ENCODE results near the gene AGAP1.
A peak's percentile ranks its signal among the peaks of the same experiment; 100 is the strongest.

AGAP1 gene

DNA sequence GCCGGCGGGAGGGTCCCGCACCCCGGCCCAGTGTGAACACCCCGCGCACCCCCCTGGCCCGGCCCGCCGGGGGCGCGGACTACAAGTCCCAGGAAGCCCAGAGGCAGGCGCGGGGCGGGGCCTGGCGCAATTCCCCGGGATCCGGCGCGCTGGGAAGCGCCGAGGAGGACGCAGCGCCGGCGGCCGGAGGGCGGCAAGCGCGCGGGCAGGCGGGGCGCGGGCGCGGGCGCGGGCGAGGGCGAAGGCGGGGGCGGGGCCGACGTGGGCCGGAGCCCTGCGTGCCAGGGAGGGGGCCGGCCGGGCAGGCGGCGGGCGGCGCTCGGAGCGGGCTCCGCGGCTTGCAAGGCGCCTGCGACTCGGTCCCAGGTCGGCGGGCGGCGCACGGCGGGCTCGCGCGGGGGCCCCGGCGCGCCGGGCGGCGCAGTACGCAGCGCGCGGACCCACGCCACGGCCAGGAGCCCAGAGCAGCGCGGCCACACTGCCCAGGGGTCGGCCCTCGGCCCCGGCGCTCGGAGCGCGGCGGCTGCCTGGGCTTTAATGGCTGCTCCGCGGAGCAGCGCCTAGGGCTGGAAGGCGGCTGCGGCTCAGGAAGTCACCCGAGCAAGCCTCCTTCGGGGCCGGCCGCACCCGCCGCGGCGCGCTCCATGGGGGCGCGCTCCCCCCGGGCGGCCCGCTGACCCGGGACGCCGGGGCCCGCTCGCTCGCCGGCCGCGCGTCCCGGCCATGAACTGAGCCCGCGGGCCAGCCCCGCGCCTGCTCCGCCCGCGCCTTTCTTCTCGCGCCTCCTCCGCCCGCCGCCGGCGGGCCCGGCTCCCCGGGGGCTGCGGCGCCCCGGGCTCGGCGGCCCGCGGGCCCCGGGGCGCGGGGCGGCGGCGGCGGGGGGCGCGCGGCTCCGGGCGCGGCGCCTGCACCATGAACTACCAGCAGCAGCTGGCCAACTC, at the start of gene AGAP1:
Gene AGAP1, plus strand, starts transcription at position 269 of the 941 bp plus-strand sequence.
- Histone ChIP-seq H3K4me3 (ENCODE audit: low read length) (peak within 1 kb of the TSS; percentile 84), H3K4me1 (ENCODE audit: control insufficient read depth, insufficient read depth, low read length) (peaks cover 21% of the 10 kb centered on the region), H3K9ac (ENCODE audit: low read length) (peak within 1 kb of the TSS; percentile 85), H3K27me3 (replicated peaks; ENCODE audit: control insufficient read depth, insufficient read depth, low read length) (no peaks in the 10 kb centered on the region), H3K9me3 (ENCODE audit: control insufficient read depth, low read length) (no peaks in the 10 kb centered on the region), H3K36me3 (ENCODE audit: control insufficient read depth, insufficient read depth, low read length, severe bottlenecking) (no peaks in the 10 kb centered on the region)
- peak; percentile 96 for DNase-seq (ENCODE audit: low read depth)

DNA sequence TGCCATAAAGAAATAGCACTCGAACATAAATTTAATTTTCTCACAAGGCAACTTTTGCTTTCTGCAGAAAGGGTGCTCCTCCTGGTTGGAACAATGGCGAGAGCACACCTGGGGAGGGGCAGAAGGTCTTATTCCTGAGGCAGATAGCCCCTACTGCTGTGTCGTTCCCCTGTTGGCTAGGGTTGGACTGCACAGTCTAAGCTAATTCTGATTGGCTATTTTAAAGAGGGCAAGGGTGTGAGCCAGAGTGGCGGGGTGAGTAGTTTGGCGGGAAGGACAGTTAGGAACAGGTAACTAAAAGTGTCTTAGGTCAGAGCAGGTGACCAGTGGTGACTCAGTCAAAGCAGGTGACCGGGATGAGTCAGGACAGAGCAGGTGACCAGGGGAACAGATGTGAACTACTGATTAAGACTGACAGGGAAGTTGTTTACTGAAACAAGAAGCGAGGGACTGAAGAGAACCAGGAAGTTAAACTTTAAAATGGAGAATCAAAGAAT, 49.7 kb upstream of the AGAP1 start:
- Histone ChIP-seq H3K9me3 (ENCODE audit: control insufficient read depth, low read length) (peaks cover 11% of the 10 kb centered on the region), H3K4me3 (ENCODE audit: low read length) (no peak overlapping the region)
- no peak for DNase-seq (ENCODE audit: low read depth)

DNA sequence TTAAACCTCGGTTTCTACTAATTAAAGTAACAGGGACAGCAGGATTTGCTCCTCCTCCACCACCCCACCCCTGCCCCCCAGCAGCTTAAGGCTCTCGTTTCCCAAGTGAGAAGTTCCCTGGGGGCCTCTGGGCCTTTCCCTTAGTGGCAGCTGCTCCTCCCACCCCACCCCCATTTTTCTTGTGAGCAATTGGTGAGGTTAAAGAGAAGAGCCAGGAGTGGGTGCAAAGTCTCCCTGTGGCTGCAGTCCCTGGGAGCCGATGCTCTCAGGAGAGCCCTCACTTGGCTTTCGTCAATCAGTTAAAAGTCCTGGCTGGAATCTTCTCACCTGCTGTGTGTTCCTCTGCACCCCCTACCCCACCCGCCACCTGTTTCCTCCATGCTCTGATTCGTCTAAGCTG, 48.7 kb upstream of the AGAP1 start:
- no peaks in the 10 kb centered on the region for H3K36me3 ChIP-seq (ENCODE audit: control insufficient read depth, insufficient read depth, low read length, severe bottlenecking)
- no peak for DNase-seq (ENCODE audit: low read depth)
- no peak overlapping the region for H3K9ac ChIP-seq (ENCODE audit: low read length)
- peaks cover 11% of the 10 kb centered on the region for H3K9me3 ChIP-seq (ENCODE audit: control insufficient read depth, low read length)
- no peaks in the 10 kb centered on the region for H3K4me1 ChIP-seq (ENCODE audit: control insufficient read depth, insufficient read depth, low read length)
- peaks cover 8% of the 10 kb centered on the region for H3K27me3 ChIP-seq (replicated peaks; ENCODE audit: control insufficient read depth, insufficient read depth, low read length)
- no peak overlapping the region for H3K4me3 ChIP-seq (ENCODE audit: low read length)

More for the DNA sequence above, 49.7 kb upstream of the AGAP1 start:
- Histone ChIP-seq H3K27me3 (replicated peaks; ENCODE audit: control insufficient read depth, insufficient read depth, low read length) (peaks cover 15% of the 10 kb centered on the region), H3K9ac (ENCODE audit: low read length) (no peak overlapping the region), H3K4me1 (ENCODE audit: control insufficient read depth, insufficient read depth, low read length) (no peaks in the 10 kb centered on the region), H3K36me3 (ENCODE audit: control insufficient read depth, insufficient read depth, low read length, severe bottlenecking) (no peaks in the 10 kb centered on the region)

DNA sequence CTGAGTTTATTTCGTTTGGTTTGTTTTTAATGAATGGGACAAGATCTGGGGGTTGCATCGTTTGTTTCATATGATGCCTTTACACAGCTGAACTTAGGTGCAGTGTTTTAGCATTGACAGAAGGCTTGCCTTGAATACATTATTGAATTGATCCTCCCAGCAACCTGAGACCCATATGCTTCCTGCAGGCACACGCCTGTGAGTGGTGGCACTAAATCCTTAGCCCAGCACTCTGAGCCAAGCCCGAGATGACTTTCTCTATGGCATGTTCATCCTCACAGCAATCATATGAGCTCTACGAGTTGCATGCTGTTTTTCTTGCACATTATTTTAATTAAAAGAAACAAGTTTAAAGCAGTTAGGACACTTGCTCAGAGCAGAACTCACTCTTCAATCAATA, 47.8 kb upstream of the AGAP1 start:
- no peaks in the 10 kb centered on the region for H3K4me1 ChIP-seq (ENCODE audit: control insufficient read depth, insufficient read depth, low read length)
- H3K36me3 ChIP-seq (ENCODE audit: control insufficient read depth, insufficient read depth, low read length, severe bottlenecking) = no peaks in the 10 kb centered on the region
- H3K9me3 ChIP-seq (ENCODE audit: control insufficient read depth, low read length) = peaks cover 11% of the 10 kb centered on the region
- H3K9ac ChIP-seq (ENCODE audit: low read length) = no peak overlapping the region
- no peak overlapping the region for H3K4me3 ChIP-seq (ENCODE audit: low read length)
- no peaks in the 10 kb centered on the region for H3K27me3 ChIP-seq (replicated peaks; ENCODE audit: control insufficient read depth, insufficient read depth, low read length)
- DNase-seq (ENCODE audit: low read depth) = no peak

DNA sequence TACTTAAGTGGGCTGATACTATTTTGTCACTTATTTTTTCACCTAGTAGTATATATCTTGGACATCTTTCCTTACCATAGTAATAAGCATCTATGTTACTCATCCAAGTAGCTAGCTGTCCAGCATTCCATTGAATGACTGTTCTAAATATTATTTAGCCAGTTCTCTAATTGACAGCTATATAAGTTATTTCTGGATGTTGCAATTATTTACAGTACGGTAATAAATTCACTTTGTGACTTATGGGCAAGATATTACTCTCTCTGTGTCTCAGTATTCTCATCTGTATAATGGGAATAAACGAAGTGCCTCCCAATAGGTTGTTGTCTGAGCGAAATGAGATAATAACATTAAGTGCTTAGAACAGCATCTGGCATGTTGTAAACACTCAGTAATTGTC, 46.6 kb upstream of the AGAP1 start:
- Histone ChIP-seq H3K4me1 (ENCODE audit: control insufficient read depth, insufficient read depth, low read length) (no peaks in the 10 kb centered on the region), H3K36me3 (ENCODE audit: control insufficient read depth, insufficient read depth, low read length, severe bottlenecking) (no peaks in the 10 kb centered on the region)

DNA sequence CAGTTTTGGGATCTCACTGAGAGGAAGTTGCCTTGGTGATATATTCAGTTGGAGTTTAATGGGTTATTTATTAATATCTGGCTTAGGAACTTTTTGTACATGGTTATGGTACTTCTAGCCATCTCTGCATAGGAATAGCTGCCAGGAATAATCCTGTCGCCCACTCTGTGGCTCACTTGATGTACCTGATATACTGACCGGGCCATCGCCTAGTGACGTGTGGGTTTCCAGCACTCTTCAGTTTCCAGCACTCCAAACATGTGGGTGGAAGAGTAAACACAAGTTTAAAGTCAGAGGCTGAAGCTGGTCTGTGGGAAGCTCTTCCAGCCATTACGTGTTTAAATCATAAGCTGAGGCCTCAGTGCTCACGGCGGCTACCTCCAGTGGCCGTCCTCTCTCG, 44.3 kb upstream of the AGAP1 start:
- H3K9ac ChIP-seq (ENCODE audit: low read length) = no peak overlapping the region
- H3K4me1 ChIP-seq (ENCODE audit: control insufficient read depth, insufficient read depth, low read length) = no peaks in the 10 kb centered on the region
- no peaks in the 10 kb centered on the region for H3K27me3 ChIP-seq (replicated peaks; ENCODE audit: control insufficient read depth, insufficient read depth, low read length)
- H3K4me3 ChIP-seq (ENCODE audit: low read length) = no peak overlapping the region
- no peak for DNase-seq (ENCODE audit: low read depth)
- peaks cover under 1% of the 10 kb centered on the region for H3K9me3 ChIP-seq (ENCODE audit: control insufficient read depth, low read length)
- H3K36me3 ChIP-seq (ENCODE audit: control insufficient read depth, insufficient read depth, low read length, severe bottlenecking) = no peaks in the 10 kb centered on the region

More for the DNA sequence above, 46.6 kb upstream of the AGAP1 start:
- Histone ChIP-seq H3K27me3 (replicated peaks; ENCODE audit: control insufficient read depth, insufficient read depth, low read length) (no peaks in the 10 kb centered on the region), H3K9me3 (ENCODE audit: control insufficient read depth, low read length) (peaks cover 11% of the 10 kb centered on the region), H3K4me3 (ENCODE audit: low read length) (no peak overlapping the region), H3K9ac (ENCODE audit: low read length) (no peak overlapping the region)
- DNase-seq (ENCODE audit: low read depth) = peak; percentile 8

DNA sequence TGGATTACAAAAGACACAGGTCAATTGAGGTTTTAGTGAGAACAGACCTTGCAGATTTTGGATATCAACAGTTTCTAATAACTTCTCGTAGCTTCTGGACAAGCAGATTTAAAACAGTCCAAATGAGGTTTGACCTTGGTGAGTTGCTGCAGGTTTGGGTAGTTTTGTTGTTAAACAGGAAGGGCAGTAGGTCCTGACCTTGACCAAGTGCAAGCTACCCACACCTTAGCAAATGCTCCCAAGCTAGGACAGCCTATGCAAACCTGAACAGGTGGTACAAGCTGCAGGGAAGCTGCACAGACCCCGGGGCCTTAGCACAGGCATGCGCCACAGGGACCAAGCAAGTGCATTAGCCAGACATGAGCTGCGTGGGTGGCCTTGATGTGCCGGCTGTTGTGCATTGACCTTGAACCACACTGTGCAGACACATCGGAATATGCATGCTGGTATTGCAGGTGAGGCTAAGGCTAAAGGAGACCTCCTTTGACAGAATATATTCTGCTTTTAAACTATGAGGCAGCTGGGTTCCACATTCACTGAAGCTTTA, 40.2 kb upstream of the AGAP1 start:
- H3K36me3 ChIP-seq (ENCODE audit: control insufficient read depth, insufficient read depth, low read length, severe bottlenecking) = no peaks in the 10 kb centered on the region
- no peaks in the 10 kb centered on the region for H3K27me3 ChIP-seq (replicated peaks; ENCODE audit: control insufficient read depth, insufficient read depth, low read length)
- H3K9me3 ChIP-seq (ENCODE audit: control insufficient read depth, low read length) = no peaks in the 10 kb centered on the region
- no peak overlapping the region for H3K9ac ChIP-seq (ENCODE audit: low read length)
- H3K4me1 ChIP-seq (ENCODE audit: control insufficient read depth, insufficient read depth, low read length) = peaks cover 2% of the 10 kb centered on the region
- no peak for DNase-seq (ENCODE audit: low read depth)
- no peak overlapping the region for H3K4me3 ChIP-seq (ENCODE audit: low read length)

DNA sequence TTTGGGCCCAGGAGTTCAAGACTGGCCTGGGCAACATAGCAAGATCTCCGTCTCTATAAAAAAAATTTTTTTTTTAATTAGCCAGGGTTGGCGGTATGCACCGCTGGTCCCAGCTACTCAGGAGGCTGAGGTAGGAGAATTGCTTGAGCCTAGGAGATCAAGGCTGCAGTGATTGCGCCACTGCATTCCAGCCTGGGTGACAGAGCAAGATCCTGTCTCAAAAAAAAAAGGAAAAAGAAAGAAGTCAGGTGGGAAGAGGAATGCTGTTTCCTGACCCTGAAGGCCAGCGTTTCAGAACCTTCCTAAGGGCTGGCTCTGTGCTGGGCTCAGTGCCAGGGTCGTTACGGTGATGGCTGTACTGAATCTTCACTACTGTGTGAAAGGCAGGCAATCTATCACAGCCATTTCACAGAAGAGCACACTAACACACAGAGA, 35.0 kb upstream of the AGAP1 start:
- H3K4me1 ChIP-seq (ENCODE audit: control insufficient read depth, insufficient read depth, low read length) = peaks cover 7% of the 10 kb centered on the region
- H3K36me3 ChIP-seq (ENCODE audit: control insufficient read depth, insufficient read depth, low read length, severe bottlenecking) = no peaks in the 10 kb centered on the region
- DNase-seq (ENCODE audit: low read depth) = peak; percentile 47
- H3K9me3 ChIP-seq (ENCODE audit: control insufficient read depth, low read length) = no peaks in the 10 kb centered on the region
- no peak overlapping the region for H3K9ac ChIP-seq (ENCODE audit: low read length)
- H3K27me3 ChIP-seq (replicated peaks; ENCODE audit: control insufficient read depth, insufficient read depth, low read length) = no peaks in the 10 kb centered on the region
- H3K4me3 ChIP-seq (ENCODE audit: low read length) = no peak overlapping the region

DNA sequence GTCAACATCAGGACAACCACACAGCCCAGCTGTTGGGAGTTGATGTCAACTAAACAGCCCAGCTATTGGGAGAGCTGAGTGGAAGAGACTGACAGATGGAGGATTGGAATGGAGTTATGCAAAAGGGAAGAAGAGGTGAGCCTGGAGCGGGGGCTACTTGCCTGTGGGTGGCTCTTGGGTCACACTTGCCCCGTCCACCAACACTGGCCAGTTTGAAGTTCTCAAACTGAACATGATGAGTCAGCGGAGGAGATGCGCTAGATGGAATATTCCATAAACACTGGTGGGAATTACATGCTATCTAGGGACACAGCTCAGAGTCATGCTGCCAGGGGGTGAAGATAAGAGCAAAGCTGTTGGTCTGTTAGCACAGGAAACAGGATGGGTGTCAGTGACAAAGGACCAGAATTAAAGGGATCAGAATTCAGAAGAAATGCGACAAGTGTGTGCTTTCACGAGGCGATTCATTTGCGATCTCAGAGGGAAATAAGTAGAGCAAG, 33.2 kb upstream of the AGAP1 start:
- DNase-seq (ENCODE audit: low read depth) = no peak
- H3K36me3 ChIP-seq (ENCODE audit: control insufficient read depth, insufficient read depth, low read length, severe bottlenecking) = no peaks in the 10 kb centered on the region

DNA sequence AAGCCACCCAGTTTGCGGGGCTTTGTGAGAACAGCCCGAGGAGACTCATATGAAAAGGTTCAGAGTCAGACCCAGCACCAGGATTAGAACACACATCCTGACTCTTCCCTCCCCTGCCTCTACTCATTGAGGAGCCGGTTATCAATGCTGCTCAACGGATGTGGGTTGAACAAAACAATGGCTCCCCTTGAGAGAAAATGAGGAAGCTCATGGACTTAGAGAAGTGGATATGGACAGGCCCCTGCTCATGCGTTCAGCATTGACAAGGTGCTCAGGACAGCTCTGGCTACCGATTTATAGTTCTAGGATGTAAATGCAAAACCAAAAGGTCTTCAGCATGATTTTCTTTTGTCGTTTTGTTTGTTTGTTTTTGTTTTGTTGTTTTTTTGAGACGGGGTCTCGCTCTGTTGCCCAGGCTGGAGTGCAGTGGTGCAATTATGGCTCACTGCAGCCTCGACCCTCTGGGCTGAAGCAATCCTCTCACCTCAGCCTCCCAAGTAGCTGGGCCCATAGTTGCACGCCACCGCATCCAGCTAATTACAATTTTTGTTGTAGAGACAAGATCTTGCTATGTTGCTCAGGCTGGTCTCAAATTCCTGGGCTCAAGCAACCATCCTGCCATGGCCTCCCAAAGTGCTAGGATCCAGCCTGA, 32.0 kb upstream of the AGAP1 start:
- Histone ChIP-seq H3K27me3 (replicated peaks; ENCODE audit: control insufficient read depth, insufficient read depth, low read length) (no peaks in the 10 kb centered on the region), H3K9me3 (ENCODE audit: control insufficient read depth, low read length) (no peaks in the 10 kb centered on the region), H3K4me1 (ENCODE audit: control insufficient read depth, insufficient read depth, low read length) (peaks cover 7% of the 10 kb centered on the region), H3K4me3 (ENCODE audit: low read length) (no peak overlapping the region), H3K36me3 (ENCODE audit: control insufficient read depth, insufficient read depth, low read length, severe bottlenecking) (no peaks in the 10 kb centered on the region), H3K9ac (ENCODE audit: low read length) (no peak overlapping the region)
- DNase-seq (ENCODE audit: low read depth) = no peak

More for the DNA sequence above, 33.2 kb upstream of the AGAP1 start:
- H3K27me3 ChIP-seq (replicated peaks; ENCODE audit: control insufficient read depth, insufficient read depth, low read length) = no peaks in the 10 kb centered on the region
- H3K4me3 ChIP-seq (ENCODE audit: low read length) = no peak overlapping the region
- H3K9ac ChIP-seq (ENCODE audit: low read length) = no peak overlapping the region
- H3K4me1 ChIP-seq (ENCODE audit: control insufficient read depth, insufficient read depth, low read length) = peaks cover 7% of the 10 kb centered on the region
- H3K9me3 ChIP-seq (ENCODE audit: control insufficient read depth, low read length) = no peaks in the 10 kb centered on the region

DNA sequence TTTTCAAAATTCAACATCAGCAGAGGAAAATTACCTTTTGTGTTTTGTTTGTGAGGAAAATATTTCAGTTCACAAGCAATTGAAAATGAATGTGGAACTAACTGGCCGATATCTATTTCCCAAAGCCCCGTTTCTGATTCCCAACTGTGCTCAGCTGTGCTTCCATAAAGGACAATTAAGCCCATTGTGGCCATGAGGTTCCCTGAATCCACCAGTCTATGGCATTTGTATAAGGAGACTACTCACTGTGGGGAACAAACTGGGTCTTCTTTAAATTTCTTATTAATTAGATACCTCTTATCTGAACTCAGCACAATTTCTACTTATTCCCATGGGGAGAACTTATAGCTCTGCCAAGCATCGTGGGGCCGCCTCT, 31.4 kb upstream of the AGAP1 start:
- no peaks in the 10 kb centered on the region for H3K36me3 ChIP-seq (ENCODE audit: control insufficient read depth, insufficient read depth, low read length, severe bottlenecking)
- no peak overlapping the region for H3K4me3 ChIP-seq (ENCODE audit: low read length)
- no peaks in the 10 kb centered on the region for H3K9me3 ChIP-seq (ENCODE audit: control insufficient read depth, low read length)
- DNase-seq (ENCODE audit: low read depth) = no peak
- H3K27me3 ChIP-seq (replicated peaks; ENCODE audit: control insufficient read depth, insufficient read depth, low read length) = no peaks in the 10 kb centered on the region
- H3K4me1 ChIP-seq (ENCODE audit: control insufficient read depth, insufficient read depth, low read length) = peaks cover 11% of the 10 kb centered on the region
- H3K9ac ChIP-seq (ENCODE audit: low read length) = no peak overlapping the region
